ENCODE measurements around the gene MAPK10. TPM values are rescaled to one million over a fixed set of nuclear protein-coding genes. Genes with fewer than 3 reads are reported as not detected.

The MAPK10 gene
- polyA plus RNA-seq, 1 donor (not counting 4 experiments of a cell fraction or from before 2014, with no cell fraction given): 8.2 TPM

GRCh38 chr4:86247320-86247719, 112.5 kb downstream of the MAPK10 start:
- FAIRE-seq: no peak

GRCh38 chr4:86243750-86244149, 116.1 kb downstream of the MAPK10 start:
- H3K4me1 ChIP-seq (ENCODE audit: control insufficient read depth, extremely low read depth, insufficient read depth, low read length): peaks cover 3% of the 10 kb centered on the region
- no peak for TF ChIP-seq EZH2 (IDR thresholded peaks at IDR 0.05; ENCODE audit: low read length)
- no peaks in the 10 kb centered on the region for H3K9me3 ChIP-seq (ENCODE audit: control insufficient read depth, low read depth, low read length)
- no peak overlapping the region for H3K4me3 ChIP-seq (ENCODE audit: control insufficient read depth in 2 of 3, extremely low read depth in 1 of 3, insufficient read depth in 2 of 3, low read depth in 1 of 3, low read length in 3 of 3)
- no peak overlapping the region for H3K4me2 ChIP-seq (ENCODE audit: control insufficient read depth, extremely low read depth, insufficient read depth, low read depth, low read length)
- FAIRE-seq (peak; percentile 81), DNase-seq (ENCODE audit: low read depth, low spot score) (peak; percentile 15)
- H2AFZ ChIP-seq (ENCODE audit: control insufficient read depth, low read length): peak overlapping the region; percentile 43
- no peak overlapping the region for H3K9ac ChIP-seq (ENCODE audit: control insufficient read depth, extremely low read depth, insufficient read depth, low read length)
- H4K20me1 ChIP-seq (ENCODE audit: control insufficient read depth, extremely low read depth, insufficient read depth, low read length): no peaks in the 10 kb centered on the region
- no peaks in the 10 kb centered on the region for H3K9me1 ChIP-seq (ENCODE audit: control insufficient read depth, extremely low read depth, insufficient read depth, low read length)
- dilution Hi-C loops (cut with MboI; ENCODE audit: extremely low pct_ligation_motif_present, low sequenced_read_pairs): no loop called here
- H3K36me3 ChIP-seq (ENCODE audit: control insufficient read depth in 2 of 2, extremely low read depth in 1 of 2, insufficient read depth in 2 of 2, low read length in 2 of 2): no peaks in the 10 kb centered on the region
- no peaks in the 10 kb centered on the region for H3K27me3 ChIP-seq (ENCODE audit: control insufficient read depth, extremely low read depth, insufficient read depth, low read length)
- H3K79me2 ChIP-seq (ENCODE audit: control insufficient read depth, insufficient read depth, low read length): no peaks in the 10 kb centered on the region
- no peak overlapping the region for H3K27ac ChIP-seq (ENCODE audit: control insufficient read depth, insufficient read depth, low read length)

More at GRCh38 chr4:86247320-86247719, 112.5 kb downstream of the MAPK10 start:
- no peak for DNase-seq (ENCODE audit: low read depth, low spot score)
- Histone ChIP-seq H4K20me1 (ENCODE audit: control insufficient read depth, extremely low read depth, insufficient read depth, low read length) (no peaks in the 10 kb centered on the region), H3K36me3 (ENCODE audit: control insufficient read depth in 2 of 2, extremely low read depth in 1 of 2, insufficient read depth in 2 of 2, low read length in 2 of 2) (no peaks in the 10 kb centered on the region), H3K27ac (ENCODE audit: control insufficient read depth, insufficient read depth, low read length) (no peak overlapping the region), H3K4me2 (ENCODE audit: control insufficient read depth, extremely low read depth, insufficient read depth, low read depth, low read length) (no peak overlapping the region), H3K9me1 (ENCODE audit: control insufficient read depth, extremely low read depth, insufficient read depth, low read length) (no peaks in the 10 kb centered on the region), H2AFZ (ENCODE audit: control insufficient read depth, low read length) (no peak overlapping the region), H3K79me2 (ENCODE audit: control insufficient read depth, insufficient read depth, low read length) (no peaks in the 10 kb centered on the region), H3K4me3 (ENCODE audit: control insufficient read depth in 2 of 3, extremely low read depth in 1 of 3, insufficient read depth in 2 of 3, low read depth in 1 of 3, low read length in 3 of 3) (no peak overlapping the region), H3K4me1 (ENCODE audit: control insufficient read depth, extremely low read depth, insufficient read depth, low read length) (peaks cover 3% of the 10 kb centered on the region), H3K27me3 (ENCODE audit: control insufficient read depth, extremely low read depth, insufficient read depth, low read length) (no peaks in the 10 kb centered on the region), H3K9me3 (ENCODE audit: control insufficient read depth, low read depth, low read length) (no peaks in the 10 kb centered on the region), H3K9ac (ENCODE audit: control insufficient read depth, extremely low read depth, insufficient read depth, low read length) (no peak overlapping the region)
- dilution Hi-C loops (cut with MboI; ENCODE audit: extremely low pct_ligation_motif_present, low sequenced_read_pairs): no loop called here
- TF ChIP-seq EZH2 (IDR thresholded peaks at IDR 0.05; ENCODE audit: low read length): no peak
- no peak for TF ChIP-seq CTCF (optimal IDR thresholded peaks at IDR 0.05 in 1 of 3, IDR thresholded peaks at IDR 0.05 in 1 of 3, conservative IDR thresholded peaks at IDR 0.05 in 1 of 3; ENCODE audit: extremely low read depth in 1 of 3, insufficient read depth in 2 of 3, low read length in 3 of 3)

- no peak for DNase-seq (ENCODE audit: low read depth, low spot score)
- no peaks in the 10 kb centered on the region for H3K27me3 ChIP-seq (ENCODE audit: control insufficient read depth, extremely low read depth, insufficient read depth, low read length)
- H3K9me1 ChIP-seq (ENCODE audit: control insufficient read depth, extremely low read depth, insufficient read depth, low read length): no peaks in the 10 kb centered on the region
- H4K20me1 ChIP-seq (ENCODE audit: control insufficient read depth, extremely low read depth, insufficient read depth, low read length): no peaks in the 10 kb centered on the region
- no peak overlapping the region for H3K4me2 ChIP-seq (ENCODE audit: control insufficient read depth, extremely low read depth, insufficient read depth, low read depth, low read length)
- FAIRE-seq: no peak
- no peaks in the 10 kb centered on the region for H3K9me3 ChIP-seq (ENCODE audit: control insufficient read depth, low read depth, low read length)
- TF ChIP-seq CTCF (optimal IDR thresholded peaks at IDR 0.05 in 1 of 3, IDR thresholded peaks at IDR 0.05 in 1 of 3, conservative IDR thresholded peaks at IDR 0.05 in 1 of 3; ENCODE audit: extremely low read depth in 1 of 3, insufficient read depth in 2 of 3, low read length in 3 of 3) (no peak), EZH2 (IDR thresholded peaks at IDR 0.05; ENCODE audit: low read length) (no peak)
- H3K9ac ChIP-seq (ENCODE audit: control insufficient read depth, extremely low read depth, insufficient read depth, low read length): no peak overlapping the region
- H3K4me1 ChIP-seq (ENCODE audit: control insufficient read depth, extremely low read depth, insufficient read depth, low read length): peaks cover 3% of the 10 kb centered on the region
- dilution Hi-C loops (cut with MboI; ENCODE audit: extremely low pct_ligation_motif_present, low sequenced_read_pairs): no loop called here
- no peak overlapping the region for H3K27ac ChIP-seq (ENCODE audit: control insufficient read depth, insufficient read depth, low read length)
- no peaks in the 10 kb centered on the region for H3K36me3 ChIP-seq (ENCODE audit: control insufficient read depth in 2 of 2, extremely low read depth in 1 of 2, insufficient read depth in 2 of 2, low read length in 2 of 2)
- H2AFZ ChIP-seq (ENCODE audit: control insufficient read depth, low read length): no peak overlapping the region
- H3K79me2 ChIP-seq (ENCODE audit: control insufficient read depth, insufficient read depth, low read length): no peaks in the 10 kb centered on the region
- no peak overlapping the region for H3K4me3 ChIP-seq (ENCODE audit: control insufficient read depth in 2 of 3, extremely low read depth in 1 of 3, insufficient read depth in 2 of 3, low read depth in 1 of 3, low read length in 3 of 3)
Measured at GRCh38 chr4:86242677-86243076, 117.2 kb downstream of the MAPK10 start.

Measured in keratinocyte (primary cell).